GM19467 (cell line): Measurements from ENCODE around the gene BICRAL.
"Not testable (repeated sequence)": the region's sequence is repeated elsewhere in the genome, so short reads cannot be mapped to it uniquely, and the experiment has no call there.

ENCODE experiments used
- ATAC-seq: cut with Tn5 transposase; IDR thresholded peaks from one replicate; pipeline ENCODE4 v1.9.1; 2021; ENCODE audit warnings: mild to moderate bottlenecking, moderate library complexity; ENCODE audit not compliant: unreplicated experiment

BICRAL gene

DNA sequence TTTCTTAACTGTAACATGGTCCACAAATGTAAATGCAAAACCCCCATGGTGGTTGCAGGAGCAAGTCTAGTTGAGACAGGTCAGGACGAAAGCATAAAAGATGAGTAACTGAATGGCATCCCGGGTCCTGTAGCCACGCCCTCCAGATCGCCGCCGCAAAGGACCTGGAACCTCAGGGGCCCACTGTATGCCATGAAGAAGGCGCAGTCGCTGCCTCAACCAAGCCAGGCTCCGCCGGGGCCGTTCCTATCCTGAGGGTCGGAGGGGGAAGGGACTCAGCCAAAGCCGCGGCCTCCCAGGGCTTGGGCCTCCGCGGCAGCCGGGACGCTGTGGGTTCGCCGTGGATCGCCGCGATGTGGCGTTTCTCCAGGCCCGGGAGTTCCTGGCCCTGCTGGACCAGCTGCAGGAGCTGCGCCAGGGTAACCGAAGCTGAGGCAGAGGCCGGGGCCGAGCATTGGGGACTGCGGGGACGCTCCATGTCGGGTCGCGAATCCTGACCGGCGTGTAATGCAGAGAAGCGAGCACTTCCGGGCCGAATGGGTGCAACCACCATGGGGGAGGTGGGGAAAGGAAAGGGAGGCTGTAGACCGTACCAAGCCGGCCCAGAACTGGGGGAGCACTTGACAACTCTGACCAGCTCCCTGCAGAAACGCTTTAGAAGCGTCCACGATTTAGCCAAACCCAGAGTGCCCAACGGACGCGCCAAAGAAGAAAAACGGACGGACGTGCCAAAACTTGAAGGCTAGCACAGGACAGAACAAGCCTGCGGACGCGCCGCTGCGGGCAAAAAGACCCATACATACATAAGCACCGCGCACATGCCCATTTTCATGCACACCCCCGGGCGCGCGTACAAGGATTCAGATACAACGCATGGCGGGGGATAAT, 108.7 kb downstream of the BICRAL start:
- ATAC-seq, result peak; percentile 79

DNA sequence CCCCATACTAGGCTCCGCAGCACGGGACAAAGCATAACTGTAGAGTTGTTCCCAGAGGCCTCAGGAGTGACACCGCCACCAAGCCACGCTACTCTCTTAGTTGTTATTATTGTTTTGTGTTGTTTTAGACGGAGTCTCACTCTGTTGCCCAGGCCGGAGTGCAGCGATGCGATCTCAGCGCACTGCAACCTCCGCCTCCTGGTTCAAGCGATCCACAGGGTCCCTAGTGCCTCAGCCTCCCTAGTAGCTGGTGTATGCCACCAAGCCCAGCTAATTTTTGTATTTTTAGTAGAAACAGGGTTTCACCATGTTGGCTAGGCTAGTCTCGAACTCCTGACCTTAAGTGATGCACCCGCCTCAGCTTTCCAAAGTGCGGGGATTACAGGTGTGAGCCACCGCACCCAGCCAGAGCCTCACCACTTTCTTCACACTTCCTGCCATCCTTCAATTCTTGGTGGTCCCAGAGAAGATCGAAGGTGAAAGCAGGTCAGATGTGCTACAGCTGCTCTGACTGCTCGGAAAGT, 109.4 kb downstream of the BICRAL start:
- ATAC-seq, result no peak

DNA sequence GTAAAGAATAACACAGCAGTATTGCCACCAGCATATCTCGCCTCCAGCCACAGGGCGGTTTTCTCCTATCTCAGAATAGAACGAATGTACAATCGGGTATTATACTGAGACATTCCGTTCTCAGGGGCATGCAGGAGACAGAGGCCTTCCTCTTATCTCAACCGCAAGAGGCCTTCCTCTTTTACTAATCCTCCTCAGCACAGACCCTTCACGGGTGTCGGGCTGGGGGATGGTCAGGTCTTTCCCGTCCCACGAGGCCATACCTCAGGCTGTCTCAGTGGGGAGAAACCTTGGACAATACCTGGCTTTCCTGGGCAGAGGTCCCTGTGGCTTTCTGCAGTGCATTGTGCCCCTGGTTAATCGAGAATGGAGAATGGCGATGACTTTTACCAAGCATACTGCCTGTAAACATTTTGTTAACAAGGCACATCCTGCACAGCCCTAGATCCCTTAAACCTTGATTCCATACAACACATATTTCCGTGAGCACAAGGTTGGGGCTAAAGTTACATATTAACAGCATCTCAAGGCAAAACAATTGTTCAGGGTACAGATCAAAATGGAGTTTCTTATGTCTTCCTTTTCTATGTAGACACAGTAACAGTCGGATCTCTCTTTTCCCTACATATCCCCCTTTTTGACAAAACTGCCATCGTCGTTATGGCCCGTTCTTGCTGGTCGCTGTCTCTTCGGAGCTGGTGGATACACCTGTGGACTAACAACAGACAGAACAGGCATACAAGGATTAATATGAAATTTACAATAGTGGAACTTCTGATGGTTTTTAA, 112.4 kb downstream of the BICRAL start:
- ATAC-seq, result not testable (repeated sequence)

DNA sequence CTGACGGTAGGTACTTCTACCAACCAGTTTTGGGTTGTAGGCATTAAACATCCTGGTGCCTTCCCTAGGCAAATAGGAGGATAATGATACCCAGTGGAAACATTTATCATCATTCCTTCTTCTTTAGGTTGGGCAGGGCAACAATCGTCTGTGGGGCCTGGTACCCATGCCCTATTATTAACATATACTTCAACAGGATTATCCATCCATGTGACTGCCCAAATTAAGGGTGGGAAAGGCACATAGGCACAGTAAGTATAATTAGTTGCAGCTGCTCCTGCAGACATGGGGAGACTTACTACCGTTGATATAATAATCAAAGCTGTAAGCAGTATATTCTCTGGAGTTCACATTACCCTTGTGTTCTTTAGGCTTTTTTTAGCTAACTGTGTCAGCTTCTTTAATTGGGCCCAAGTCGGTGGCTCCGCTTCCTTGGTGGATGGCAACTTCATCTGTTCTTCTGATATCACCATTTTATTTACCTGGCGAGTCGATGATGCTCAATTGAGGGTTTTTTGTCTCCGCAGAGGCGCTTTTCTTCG, 114.4 kb downstream of the BICRAL start:
- no peak for ATAC-seq

- no peak for ATAC-seq
Measured at GRCh38 chr6:42898891-42899361, 117.1 kb downstream of the BICRAL start.

DNA sequence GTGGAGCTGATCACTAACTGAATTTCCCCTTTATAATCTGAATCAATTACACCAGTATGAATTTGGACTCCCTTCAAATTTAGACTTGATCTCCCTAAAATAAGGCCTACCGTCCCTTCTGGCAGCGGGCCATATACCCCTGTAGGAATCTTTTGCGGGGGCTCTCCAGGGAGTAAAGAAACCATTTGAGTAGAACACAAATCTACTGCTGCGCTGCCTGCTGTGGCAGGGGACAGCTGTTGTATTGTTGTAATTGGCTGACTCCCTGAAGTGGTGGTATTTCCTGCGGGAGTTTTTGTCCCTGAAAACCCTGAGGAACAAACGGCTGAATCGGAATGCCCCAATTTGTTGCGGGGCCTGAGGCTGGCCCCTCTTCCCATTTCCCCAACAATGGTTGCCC, 118.0 kb downstream of the BICRAL start:
- ATAC-seq, result no peak

DNA sequence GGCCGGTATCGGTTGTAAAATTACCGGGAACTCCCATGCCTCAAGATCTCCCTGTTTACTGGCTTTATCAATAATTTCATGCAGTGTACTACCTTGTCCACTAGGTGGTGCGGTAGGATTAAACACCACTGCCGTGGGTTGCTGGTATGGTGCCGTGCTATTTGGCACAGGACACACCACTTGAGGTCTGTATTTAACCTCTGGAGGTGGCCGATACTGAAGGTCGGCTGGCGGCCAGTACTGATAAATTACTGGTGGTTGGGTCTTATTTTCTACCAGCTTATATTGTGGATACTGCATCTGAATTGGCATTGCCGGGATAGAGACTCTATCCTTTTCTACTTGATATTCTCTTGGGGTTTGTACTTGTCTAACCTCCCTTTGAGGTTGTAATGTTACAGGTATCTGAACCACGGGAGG, 119.7 kb downstream of the BICRAL start:
- ATAC-seq, result peak; percentile 67

DNA sequence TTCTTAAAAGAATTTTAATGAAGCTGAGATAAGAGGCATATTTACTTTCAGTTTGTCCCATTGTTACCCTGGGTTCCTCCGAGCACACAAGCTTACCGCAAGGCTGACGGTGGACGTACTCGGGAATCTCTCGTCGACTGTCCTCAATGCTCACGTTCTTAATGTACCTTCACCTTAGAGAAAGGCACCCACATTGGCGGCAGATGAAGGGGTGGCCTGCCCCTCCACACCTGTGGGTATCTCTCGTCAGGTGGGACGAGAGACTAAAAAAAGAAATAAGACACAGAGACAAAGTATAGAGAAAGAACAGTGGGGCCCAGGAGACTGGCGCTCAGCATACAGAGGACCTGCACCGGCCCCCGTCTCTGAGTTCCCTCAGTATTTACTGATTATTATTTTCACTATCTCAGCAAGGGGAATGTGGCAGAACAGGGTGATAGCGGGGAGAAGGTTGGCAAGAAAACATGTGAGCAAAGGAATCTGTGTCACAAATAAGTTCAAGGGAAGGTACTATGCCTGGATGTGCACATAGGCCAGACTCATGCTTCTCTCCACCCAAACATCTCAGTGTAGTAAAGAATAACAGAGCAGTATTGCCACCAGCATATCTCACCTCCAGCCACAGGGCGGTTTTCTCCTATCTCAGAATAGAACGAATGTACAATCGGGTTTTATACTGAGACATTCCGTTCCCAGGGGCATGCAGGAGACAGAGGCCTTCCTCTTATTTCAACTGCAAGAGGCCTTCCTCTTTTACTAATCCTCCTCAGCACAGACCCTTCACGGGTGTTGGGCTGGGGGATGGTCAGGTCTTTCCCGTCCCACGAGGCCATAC, 120.8 kb downstream of the BICRAL start:
- not testable (repeated sequence) for ATAC-seq

DNA sequence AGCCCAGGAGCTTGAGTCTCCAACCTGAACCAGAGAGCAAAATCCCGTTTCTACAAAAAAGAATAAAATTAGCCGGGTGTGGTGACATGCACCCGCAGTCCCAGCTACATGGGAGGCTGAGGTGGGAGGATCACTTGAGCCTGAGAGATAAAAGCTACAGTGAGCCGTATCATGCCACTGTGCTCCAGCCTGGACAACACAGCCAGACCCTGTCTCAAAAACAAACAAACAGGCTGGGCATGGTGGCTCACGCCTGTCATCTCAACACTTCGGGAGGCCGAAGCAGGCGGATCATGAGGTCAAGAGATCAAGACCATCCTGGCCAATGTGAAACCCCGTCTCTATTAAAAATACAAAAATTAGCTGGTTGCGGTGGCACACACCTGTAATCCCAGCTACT, 122.6 kb downstream of the BICRAL start:
- no peak for ATAC-seq

GRCh38 chr6:42907336-42907735, 125.5 kb downstream of the BICRAL start:
- ATAC-seq, result no peak

DNA sequence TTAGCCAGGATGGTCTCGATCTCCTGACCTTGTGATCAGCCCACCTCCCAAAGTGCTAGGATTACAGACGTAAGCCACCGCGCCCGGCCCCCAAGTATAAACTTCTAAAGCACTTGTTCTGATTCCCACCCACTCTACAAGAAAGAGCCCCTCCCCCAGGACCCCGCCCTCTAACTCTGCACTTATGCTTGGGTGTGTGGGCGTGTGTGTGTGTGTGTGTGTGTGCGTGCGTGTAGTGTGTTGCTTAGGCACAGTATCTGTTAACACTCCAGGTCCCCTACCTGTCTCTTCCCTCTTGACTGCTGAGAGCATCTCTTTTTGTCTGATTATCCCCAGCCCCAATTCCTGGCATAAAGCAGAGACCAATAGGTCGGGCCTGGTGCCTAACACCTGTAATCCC, 128.0 kb downstream of the BICRAL start:
- no peak for ATAC-seq

DNA sequence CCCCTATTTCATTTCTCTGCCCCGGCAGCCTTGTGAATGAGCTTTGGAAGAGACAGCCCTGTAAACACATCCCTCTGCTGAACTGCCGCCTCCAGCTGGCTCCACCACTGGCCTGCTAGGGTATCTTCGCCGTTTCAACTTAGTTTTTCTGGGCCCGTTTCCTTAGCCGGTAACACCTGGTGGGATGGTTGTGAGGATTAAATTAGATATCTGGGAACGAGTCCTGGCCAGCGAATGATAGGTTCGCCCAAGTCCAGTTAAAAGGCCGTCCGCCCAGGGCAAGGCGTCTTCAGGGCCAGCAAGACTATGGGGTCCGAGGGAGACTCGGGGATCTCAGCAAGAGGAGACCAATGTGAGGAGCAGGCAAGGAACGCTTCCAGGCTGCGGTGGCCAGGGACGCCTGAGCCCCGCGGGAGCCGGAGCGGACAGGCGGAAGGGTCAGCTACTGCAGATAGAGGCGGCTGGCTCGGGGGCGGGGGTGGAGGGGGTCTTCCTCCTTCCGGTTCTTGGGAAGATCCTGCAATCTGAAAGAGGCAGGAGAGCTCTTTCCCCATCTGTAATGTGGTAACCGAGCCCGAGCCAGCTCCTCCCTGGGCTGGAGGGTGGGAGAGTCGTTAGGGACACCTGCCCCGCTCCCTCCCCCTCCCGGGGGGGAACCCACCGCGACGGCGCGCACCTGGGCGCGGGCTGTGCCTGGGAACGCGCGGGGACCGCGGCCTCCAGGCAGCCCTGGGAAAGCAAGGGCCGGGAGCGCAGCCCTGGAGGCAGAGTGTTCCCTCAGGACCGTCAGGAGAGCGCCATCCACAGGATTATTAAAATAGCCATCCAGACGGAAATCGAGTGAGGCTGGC, 129.5 kb downstream of the BICRAL start:
- no peak for ATAC-seq

DNA sequence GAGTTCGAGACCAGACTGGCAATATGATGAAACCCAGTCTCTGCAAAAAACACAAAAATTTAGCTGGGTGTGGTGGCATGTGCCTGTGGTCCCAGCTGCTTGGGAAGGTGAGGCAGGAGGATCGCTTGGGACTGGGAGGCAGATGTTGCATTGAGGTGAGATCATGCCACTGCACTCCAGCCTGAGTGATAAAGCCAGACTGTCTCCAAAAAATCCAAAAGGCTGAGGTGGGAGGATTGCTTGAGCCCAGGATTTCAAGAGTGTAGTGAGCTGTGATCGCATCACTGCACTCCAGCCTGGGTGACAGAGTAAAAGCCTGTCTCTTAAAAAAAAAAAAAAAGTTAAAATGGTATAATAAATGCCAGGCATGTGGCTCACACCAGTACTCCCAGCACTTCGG, 132.7 kb downstream of the BICRAL start:
- no peak for ATAC-seq

GRCh38 chr6:42915732-42916131, 133.9 kb downstream of the BICRAL start, which contains the start of gene PTCRA:
TSS of gene PTCRA (plus strand) at chr6:42916053. CDS start at chr6:42916070, 17 bp downstream.
- no peak for ATAC-seq

- ATAC-seq, result no peak
Measured at GRCh38 chr6:42916288-42916687, 134.4 kb downstream of the BICRAL start.
